Measurements from ENCODE around the gene SNX7. TPM values are rescaled to one million over a fixed set of nuclear protein-coding genes. Genes with fewer than 3 reads are reported as not detected.

SNX7 gene
- total and polyA plus RNA-seq, 11 donors, result 3.9 to 39.1 (median 18.6) TPM

DNA sequence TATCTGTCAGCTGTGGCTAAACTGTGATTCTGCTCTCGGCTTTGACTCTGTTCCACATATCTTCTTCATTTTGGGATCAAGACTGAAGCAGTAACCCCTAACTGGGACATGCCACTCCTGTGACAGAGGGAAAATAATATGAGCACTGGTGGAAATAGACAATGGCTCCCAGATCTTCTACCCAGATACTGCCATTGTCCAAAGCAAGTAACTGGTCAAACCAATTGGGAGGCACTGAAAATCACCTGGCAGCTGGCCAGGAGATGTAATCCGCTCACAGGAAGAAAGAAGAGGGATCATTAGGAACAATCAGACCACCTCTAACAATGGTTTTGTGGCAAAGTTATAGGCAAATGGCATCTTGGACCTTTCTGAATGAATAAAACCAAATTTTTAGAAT lies 10.7 kb downstream of the SNX7 start:
- TF ChIP-seq, protein P1, sequence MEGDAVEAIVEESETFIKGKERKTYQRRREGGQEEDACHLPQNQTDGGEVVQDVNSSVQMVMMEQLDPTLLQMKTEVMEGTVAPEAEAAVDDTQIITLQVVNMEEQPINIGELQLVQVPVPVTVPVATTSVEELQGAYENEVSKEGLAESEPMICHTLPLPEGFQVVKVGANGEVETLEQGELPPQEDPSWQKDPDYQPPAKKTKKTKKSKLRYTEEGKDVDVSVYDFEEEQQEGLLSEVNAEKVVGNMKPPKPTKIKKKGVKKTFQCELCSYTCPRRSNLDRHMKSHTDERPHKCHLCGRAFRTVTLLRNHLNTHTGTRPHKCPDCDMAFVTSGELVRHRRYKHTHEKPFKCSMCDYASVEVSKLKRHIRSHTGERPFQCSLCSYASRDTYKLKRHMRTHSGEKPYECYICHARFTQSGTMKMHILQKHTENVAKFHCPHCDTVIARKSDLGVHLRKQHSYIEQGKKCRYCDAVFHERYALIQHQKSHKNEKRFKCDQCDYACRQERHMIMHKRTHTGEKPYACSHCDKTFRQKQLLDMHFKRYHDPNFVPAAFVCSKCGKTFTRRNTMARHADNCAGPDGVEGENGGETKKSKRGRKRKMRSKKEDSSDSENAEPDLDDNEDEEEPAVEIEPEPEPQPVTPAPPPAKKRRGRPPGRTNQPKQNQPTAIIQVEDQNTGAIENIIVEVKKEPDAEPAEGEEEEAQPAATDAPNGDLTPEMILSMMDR (IDR thresholded peaks at IDR 0.05), result no peak
- TF ChIP-seq POLR2A (IDR thresholded peaks at IDR 0.05), result no peak

DNA sequence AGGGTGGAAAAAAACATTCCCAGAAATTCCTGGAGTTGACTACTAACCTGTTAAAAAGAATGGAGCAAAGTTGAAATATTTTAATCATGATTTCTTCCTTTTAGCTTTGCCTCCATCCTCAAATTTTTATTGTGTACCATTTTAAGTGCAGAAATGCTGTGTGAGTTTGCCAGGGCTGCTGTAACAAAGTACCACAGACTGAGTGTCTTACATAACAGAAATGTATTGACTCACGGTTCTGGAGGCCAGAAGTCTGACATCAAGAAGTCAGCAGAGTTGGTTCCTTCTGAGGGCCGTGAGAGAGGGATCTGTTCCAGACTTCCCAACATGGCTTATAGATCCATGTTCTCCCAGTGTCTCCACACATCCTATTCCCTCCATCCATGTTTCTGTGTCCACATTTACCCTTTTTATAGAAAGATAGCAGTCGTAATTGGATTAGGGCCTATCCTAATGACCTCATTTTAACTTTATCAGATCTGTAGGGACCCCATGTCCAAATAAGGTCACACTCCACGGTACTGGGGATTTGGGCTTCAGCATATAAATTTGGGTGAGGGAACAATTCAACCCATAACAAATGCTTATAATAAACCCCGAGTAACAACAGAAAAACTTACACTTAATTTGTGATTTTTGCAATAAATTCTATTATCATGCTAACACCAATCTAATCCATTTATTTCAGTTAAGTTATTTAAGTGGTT lies 12.7 kb downstream of the SNX7 start:
- no peaks in the 10 kb centered on the region for H3K27me3 ChIP-seq
- TF ChIP-seq POLR2A (IDR thresholded peaks at IDR 0.05), result no peak
- TF ChIP-seq, protein P1 (IDR thresholded peaks at IDR 0.05), result no peak
- peaks cover 0 to 14% (median 4%) of the 10 kb centered on the region in 12 donors for H3K4me1 ChIP-seq
- WGBS, 4 donors, result 73 to 76% (median 74%) methylated on average over 5 of the region's 5 CpGs
- ATAC-seq, result no peak
- no peak overlapping the region for H3K4me3 ChIP-seq
- no peak overlapping the region for H3K27ac ChIP-seq
- no peaks in the 10 kb centered on the region for H3K36me3 ChIP-seq
- intact Hi-C loops (cut with DNase I), result no loop called here
- H3K9me3 ChIP-seq, result no peaks in the 10 kb centered on the region
- no peak for DNase-seq

More for the DNA sequence above, 10.7 kb downstream of the SNX7 start:
- DNase-seq (no peak), ATAC-seq (no peak)
- Histone ChIP-seq H3K9me3 (no peaks in the 10 kb centered on the region), H3K4me3 (no peak overlapping the region), H3K4me1 (peaks cover 0 to 25% (median 12%) of the 10 kb centered on the region in 12 donors), H3K27ac (no peak overlapping the region), H3K27me3 (no peaks in the 10 kb centered on the region), H3K36me3 (no peaks in the 10 kb centered on the region)
- 70 to 78% (median 74%) methylated on average over 2 of the region's 2 CpGs for WGBS, 4 donors
- intact Hi-C loops (cut with DNase I), result no loop called here

DNA sequence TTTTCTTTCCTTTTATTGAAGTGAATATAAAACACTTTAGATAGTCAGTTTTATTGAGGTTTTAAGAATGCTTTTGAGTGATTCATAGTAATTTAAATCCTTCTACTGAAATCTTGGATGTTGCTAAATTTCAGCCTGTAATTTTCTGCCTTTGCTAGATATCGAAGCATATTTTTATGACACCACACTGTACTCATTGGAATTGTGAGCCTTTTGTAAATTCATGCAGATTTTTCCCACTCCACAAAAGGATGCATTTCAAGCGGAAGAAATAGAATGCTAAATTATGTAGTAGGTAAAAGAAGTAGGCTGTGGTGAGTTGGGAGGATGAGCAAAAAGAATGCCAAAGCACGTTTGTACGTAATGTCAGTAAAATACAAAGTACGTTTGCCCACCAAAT lies 13.8 kb downstream of the SNX7 start:
- no peak for TF ChIP-seq POLR2A (IDR thresholded peaks at IDR 0.05)
- TF ChIP-seq, protein P1 (IDR thresholded peaks at IDR 0.05), result no peak
- no peak for ATAC-seq
- Histone ChIP-seq H3K27ac (no peak overlapping the region), H3K4me3 (no peak overlapping the region), H3K27me3 (no peaks in the 10 kb centered on the region), H3K36me3 (no peaks in the 10 kb centered on the region), H3K9me3 (no peaks in the 10 kb centered on the region), H3K4me1 (peaks cover 0 to 4% (median 0%) of the 10 kb centered on the region in 12 donors)
- DNase-seq, result no peak
- WGBS, 4 donors, result 93 to 96% (median 95%) methylated on average over 5 of the region's 5 CpGs
- intact Hi-C loops (cut with DNase I), result no loop called here

DNA sequence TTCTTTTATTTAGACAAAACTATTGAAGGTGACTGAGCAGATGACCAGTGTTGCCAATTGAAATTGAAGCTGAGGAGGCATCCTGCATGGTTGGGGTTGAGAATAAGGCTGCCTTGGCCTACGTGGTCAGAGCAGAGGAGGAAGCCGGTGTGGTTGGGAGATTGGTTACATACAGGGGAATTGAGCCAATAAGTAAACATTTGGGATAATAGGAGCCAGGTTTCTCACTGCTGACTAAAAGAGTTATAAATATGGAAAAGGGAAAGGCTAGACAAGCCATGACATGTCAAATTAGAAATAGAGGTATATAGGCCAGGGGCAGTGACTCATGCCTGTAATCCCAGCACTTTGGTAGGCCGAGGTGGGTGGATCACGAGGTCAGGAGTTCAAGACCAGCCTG lies 15.8 kb downstream of the SNX7 start:
- TF ChIP-seq, protein P1 (IDR thresholded peaks at IDR 0.05), result no peak
- no peak for TF ChIP-seq POLR2A (IDR thresholded peaks at IDR 0.05)
- no peak for DNase-seq
- Histone ChIP-seq H3K27me3 (no peaks in the 10 kb centered on the region), H3K4me1 (peaks cover 0 to 3% (median 0%) of the 10 kb centered on the region in 12 donors), H3K9me3 (peaks cover 0 to 3% (median 0%) of the 10 kb centered on the region in 12 donors), H3K36me3 (no peaks in the 10 kb centered on the region), H3K4me3 (no peak overlapping the region), H3K27ac (no peak overlapping the region)
- ATAC-seq, result no peak
- intact Hi-C loops (cut with DNase I), result no loop called here
- 89 to 94% (median 92%) methylated on average over 4 of the region's 4 CpGs for WGBS, 4 donors
